Measurements from ENCODE around the gene MICAL2.
A peak's percentile ranks its signal among the peaks of the same experiment; 100 is the strongest.

The MICAL2 gene

DNA sequence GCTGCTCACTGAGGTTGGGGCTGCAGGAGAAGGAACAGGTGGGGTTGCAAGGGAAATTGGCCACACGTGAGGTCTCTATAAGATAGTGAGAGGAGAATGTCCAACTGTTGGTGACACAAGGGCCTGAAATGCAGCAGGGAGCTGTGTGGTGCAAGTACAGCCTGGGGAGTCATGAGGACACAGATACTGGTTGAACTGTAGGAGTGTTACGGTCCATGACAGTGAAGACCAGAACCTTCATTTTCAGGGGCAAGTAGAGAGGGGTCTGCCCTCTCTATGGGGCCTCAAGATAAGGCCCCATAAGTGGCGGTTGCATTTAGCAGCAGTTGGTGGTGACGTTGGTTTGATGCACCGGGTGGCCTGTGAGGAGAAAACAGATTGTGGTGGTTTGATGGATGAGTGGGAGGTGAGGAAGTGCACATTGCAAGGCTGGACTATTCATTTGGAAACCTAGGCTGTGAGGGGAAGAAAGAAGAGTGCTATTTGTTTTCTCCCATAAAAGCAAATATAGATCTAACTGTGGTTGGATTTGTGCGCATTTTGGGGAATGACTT, 39.4 kb downstream of the MICAL2 start:
- intact Hi-C loops (cut with micrococcal nuclease): no loop called here
- peak overlapping the region; percentile 73 for H3K27ac Mint-ChIP-seq
- H3K4me1 Mint-ChIP-seq (ENCODE audit: low read depth): peaks cover 63% of the 10 kb centered on the region
- H3K27me3 Mint-ChIP-seq: no peaks in the 10 kb centered on the region
- H3K9me3 Mint-ChIP-seq: no peaks in the 10 kb centered on the region
- peaks cover 20% of the 10 kb centered on the region for H3K36me3 Mint-ChIP-seq (ENCODE audit: low read depth)
- no peak overlapping the region for H3K4me3 Mint-ChIP-seq

GRCh38 chr11:12150831-12151382, 40.5 kb downstream of the MICAL2 start:
- Mint-ChIP-seq H3K27ac (peak overlapping the region; percentile 73), H3K4me1 (ENCODE audit: low read depth) (peaks cover 69% of the 10 kb centered on the region), H3K4me3 (no peak overlapping the region)

GRCh38 chr11:12152321-12152720, 41.9 kb downstream of the MICAL2 start:
- H3K9me3 Mint-ChIP-seq: no peaks in the 10 kb centered on the region
- no peak overlapping the region for H3K4me3 Mint-ChIP-seq
- intact Hi-C loops (cut with micrococcal nuclease): no loop called here
- no peaks in the 10 kb centered on the region for H3K27me3 Mint-ChIP-seq
- H3K27ac Mint-ChIP-seq: no peak overlapping the region
- peaks cover 14% of the 10 kb centered on the region for H3K36me3 Mint-ChIP-seq (ENCODE audit: low read depth)
- peaks cover 83% of the 10 kb centered on the region for H3K4me1 Mint-ChIP-seq (ENCODE audit: low read depth)

More at GRCh38 chr11:12150831-12151382, 40.5 kb downstream of the MICAL2 start:
- no peaks in the 10 kb centered on the region for H3K27me3 Mint-ChIP-seq
- peaks cover 20% of the 10 kb centered on the region for H3K36me3 Mint-ChIP-seq (ENCODE audit: low read depth)
- intact Hi-C loops (cut with micrococcal nuclease): no loop called here
- H3K9me3 Mint-ChIP-seq: no peaks in the 10 kb centered on the region

DNA sequence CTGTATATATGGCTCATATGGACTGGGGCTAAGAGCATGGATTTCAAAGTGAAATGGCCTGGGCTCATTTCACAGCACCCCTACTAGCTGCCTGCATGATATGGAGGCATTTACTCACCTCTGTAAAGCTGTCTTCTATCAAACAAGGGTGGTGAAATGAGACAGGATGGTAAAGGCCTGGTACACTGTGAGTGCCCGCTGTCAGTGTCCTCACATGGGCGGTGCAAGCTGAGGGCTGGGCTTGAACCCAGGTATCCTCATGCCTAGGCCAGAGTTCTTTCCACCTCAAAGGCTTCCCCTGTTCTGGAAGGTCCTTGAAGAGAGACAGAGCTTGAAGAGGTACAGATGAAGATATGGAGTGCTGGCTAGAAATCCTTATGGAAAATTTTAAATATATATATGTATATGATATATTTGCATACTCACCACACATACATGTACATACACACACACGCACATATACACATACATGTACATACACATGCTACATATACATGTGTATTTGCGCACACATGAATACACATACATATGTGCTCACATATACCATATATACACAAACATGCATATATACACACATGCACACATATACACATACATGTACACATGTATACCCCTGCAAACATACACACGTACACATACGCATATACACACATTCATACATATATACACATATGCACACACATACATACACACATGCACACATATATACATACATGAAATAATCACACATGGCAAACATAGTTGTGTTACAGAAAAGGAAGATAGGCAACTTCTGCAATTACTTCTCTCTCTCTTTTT, 44.7 kb downstream of the MICAL2 start:
- Mint-ChIP-seq H3K4me1 (ENCODE audit: low read depth) (peaks cover 76% of the 10 kb centered on the region), H3K4me3 (no peak overlapping the region)
- intact Hi-C loops (cut with micrococcal nuclease): loop anchor here (5.0 kb wide), 1 partner anchor 33 kb away; no protein-coding TSS in a partner anchor

DNA sequence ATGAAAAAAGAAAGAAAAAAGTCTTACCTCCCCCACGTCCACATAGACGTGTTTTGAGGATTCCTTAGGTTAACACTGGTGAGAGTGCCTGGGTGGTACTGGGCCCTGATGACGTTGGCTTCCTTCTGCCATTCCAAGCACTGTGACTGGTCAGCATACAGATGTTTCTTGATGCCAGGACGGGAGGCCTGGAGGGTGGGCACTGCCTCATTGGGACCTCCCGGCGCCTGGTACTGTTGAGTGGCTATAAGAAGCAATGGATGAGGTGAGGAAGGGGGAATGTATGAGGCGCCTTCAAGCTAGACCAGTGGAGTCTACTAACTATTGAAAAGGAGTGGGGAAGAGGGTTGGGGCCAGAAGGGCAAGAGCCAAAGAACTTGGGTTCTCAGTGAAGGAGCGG, 45.3 kb downstream of the MICAL2 start:
- H3K9me3 Mint-ChIP-seq: no peaks in the 10 kb centered on the region
- no peaks in the 10 kb centered on the region for H3K27me3 Mint-ChIP-seq
- intact Hi-C loops (cut with micrococcal nuclease): loop anchor here (5.0 kb wide), 1 partner anchor 33 kb away; no protein-coding TSS in a partner anchor
- H3K27ac Mint-ChIP-seq: peak overlapping the region; percentile 90
- H3K4me1 Mint-ChIP-seq (ENCODE audit: low read depth): peaks cover 76% of the 10 kb centered on the region
- H3K4me3 Mint-ChIP-seq: no peak overlapping the region
- peaks cover 14% of the 10 kb centered on the region for H3K36me3 Mint-ChIP-seq (ENCODE audit: low read depth)

More for the DNA sequence above, 44.7 kb downstream of the MICAL2 start:
- Mint-ChIP-seq H3K36me3 (ENCODE audit: low read depth) (peaks cover 14% of the 10 kb centered on the region), H3K27ac (peak overlapping the region; percentile 90), H3K27me3 (no peaks in the 10 kb centered on the region), H3K9me3 (no peaks in the 10 kb centered on the region)

DNA sequence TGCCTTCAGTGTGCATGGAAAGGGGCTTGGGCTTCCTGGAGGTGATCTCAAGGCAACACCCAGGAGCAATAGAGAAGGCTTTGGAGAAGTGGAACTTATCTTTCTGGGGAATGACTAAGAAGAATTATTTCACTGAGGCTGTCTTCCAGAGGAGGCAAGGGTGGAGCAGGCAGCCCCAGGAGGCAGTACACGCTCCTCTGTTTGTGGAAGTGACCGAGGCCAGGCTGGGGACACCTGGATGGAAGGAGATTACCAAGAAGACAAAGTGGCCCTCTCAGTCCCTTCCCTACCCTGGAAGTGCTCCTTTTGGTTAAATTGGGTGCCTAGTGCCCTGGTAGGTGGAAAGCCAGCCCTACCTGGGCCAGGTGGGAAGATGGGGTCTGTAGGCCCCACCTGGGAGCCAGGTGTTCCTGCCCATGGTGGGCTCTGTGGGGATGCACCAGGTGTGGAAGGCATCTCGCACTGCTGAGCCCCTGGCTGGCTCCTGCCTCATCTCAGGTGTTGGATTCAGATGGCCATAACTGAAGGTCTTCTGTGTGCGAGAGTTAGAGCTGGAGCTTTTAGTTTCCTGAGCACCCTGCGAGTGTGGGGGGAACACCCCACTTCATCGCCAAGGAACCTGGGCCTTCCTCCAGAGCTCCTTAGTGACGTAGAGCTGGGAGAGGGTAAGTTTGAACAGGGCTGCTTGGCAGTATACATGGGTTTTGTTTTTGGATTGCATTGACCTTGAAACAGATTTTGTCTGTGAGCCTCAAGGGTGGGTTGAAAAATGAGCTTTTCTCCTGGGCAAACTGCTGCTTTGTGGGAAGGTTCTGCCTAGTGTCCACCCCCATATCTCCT, 46.1 kb downstream of the MICAL2 start:
- Mint-ChIP-seq H3K36me3 (ENCODE audit: low read depth) (peaks cover 14% of the 10 kb centered on the region), H3K4me1 (ENCODE audit: low read depth) (peaks cover 75% of the 10 kb centered on the region), H3K9me3 (no peaks in the 10 kb centered on the region), H3K27ac (peak overlapping the region; percentile 90), H3K4me3 (peak overlapping the region; percentile 17), H3K27me3 (no peaks in the 10 kb centered on the region)
- intact Hi-C loops (cut with micrococcal nuclease): loop anchor here (5.0 kb wide), 1 partner anchor 34 kb away; no protein-coding TSS in a partner anchor

GRCh38 chr11:12157241-12157661, 46.9 kb downstream of the MICAL2 start:
- H3K4me1 Mint-ChIP-seq (ENCODE audit: low read depth): peaks cover 70% of the 10 kb centered on the region
- H3K4me3 Mint-ChIP-seq: no peak overlapping the region
- H3K9me3 Mint-ChIP-seq: no peaks in the 10 kb centered on the region
- intact Hi-C loops (cut with micrococcal nuclease): loop anchor here (5.0 kb wide), 1 partner anchor 35 kb away; no protein-coding TSS in a partner anchor
- peaks cover 18% of the 10 kb centered on the region for H3K36me3 Mint-ChIP-seq (ENCODE audit: low read depth)
- peak overlapping the region; percentile 90 for H3K27ac Mint-ChIP-seq
- no peaks in the 10 kb centered on the region for H3K27me3 Mint-ChIP-seq

- intact Hi-C loops (cut with micrococcal nuclease): loop anchor here (1.0 to 5.0 kb wide), 2 partner anchors 15 to 37 kb away; no protein-coding TSS in a partner anchor
- no peak overlapping the region for H3K4me3 Mint-ChIP-seq
- peaks cover 72% of the 10 kb centered on the region for H3K4me1 Mint-ChIP-seq (ENCODE audit: low read depth)
- H3K27ac Mint-ChIP-seq: peak overlapping the region; percentile 90
- no peaks in the 10 kb centered on the region for H3K9me3 Mint-ChIP-seq
- no peaks in the 10 kb centered on the region for H3K27me3 Mint-ChIP-seq
- peaks cover 26% of the 10 kb centered on the region for H3K36me3 Mint-ChIP-seq (ENCODE audit: low read depth)
Measured at GRCh38 chr11:12158909-12159308, 48.5 kb downstream of the MICAL2 start.

- intact Hi-C loops (cut with micrococcal nuclease): loop anchor here (1.0 to 5.0 kb wide), 2 partner anchors 15 to 37 kb away; no protein-coding TSS in a partner anchor
- Mint-ChIP-seq H3K27ac (peak overlapping the region; percentile 90), H3K27me3 (no peaks in the 10 kb centered on the region), H3K4me3 (peak overlapping the region; percentile 4), H3K9me3 (no peaks in the 10 kb centered on the region), H3K4me1 (ENCODE audit: low read depth) (peaks cover 73% of the 10 kb centered on the region), H3K36me3 (ENCODE audit: low read depth) (peaks cover 28% of the 10 kb centered on the region)
Measured at GRCh38 chr11:12159351-12160099, 49.1 kb downstream of the MICAL2 start.

DNA sequence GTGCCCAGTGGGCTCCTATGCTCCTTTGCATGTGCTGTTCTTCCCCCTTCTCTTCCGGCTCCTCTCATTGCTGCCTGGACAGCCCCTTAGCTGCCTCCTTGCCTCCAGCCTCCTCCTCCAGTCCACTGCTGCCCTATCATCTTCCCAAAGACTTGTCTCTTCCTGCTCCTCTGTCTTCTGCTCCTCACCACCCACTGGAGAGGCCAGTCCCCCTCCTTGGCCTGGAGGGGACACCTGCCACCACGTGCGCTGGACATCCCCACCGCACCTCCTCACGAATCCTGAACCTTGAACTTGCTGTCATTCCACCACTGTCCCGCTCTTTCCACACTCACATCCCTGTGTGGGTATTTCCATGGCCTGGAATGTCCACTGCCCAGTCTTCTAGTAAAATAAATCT, 49.8 kb downstream of the MICAL2 start:
- Mint-ChIP-seq H3K27me3 (no peaks in the 10 kb centered on the region), H3K4me3 (peak overlapping the region; percentile 37), H3K27ac (peak overlapping the region; percentile 90)

DNA sequence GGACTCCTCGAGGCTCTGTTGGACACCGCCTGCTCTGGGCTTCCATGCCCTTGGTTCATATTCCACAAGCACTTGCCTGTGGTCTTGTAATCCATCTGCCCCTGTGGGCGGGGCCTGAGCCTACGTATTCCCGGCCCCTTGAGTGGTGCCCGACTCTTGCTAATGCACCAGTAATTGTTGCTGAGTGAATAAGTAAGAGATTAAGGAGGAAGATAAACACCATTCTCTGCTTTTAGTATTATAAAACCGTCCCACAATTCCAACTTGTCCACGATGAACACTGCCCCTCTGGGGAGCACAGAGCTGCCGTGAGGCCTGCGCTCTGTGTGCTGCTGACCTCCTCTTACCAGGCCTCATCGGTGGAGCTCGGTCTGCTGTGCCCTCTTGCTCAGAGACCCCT, 50.3 kb downstream of the MICAL2 start:
- no peaks in the 10 kb centered on the region for H3K27me3 Mint-ChIP-seq
- H3K9me3 Mint-ChIP-seq: no peaks in the 10 kb centered on the region
- H3K27ac Mint-ChIP-seq: peak overlapping the region; percentile 90
- peaks cover 67% of the 10 kb centered on the region for H3K4me1 Mint-ChIP-seq (ENCODE audit: low read depth)
- H3K4me3 Mint-ChIP-seq: peak overlapping the region; percentile 37
- intact Hi-C loops (cut with micrococcal nuclease): no loop called here
- peaks cover 39% of the 10 kb centered on the region for H3K36me3 Mint-ChIP-seq (ENCODE audit: low read depth)

More for the DNA sequence above, 49.8 kb downstream of the MICAL2 start:
- intact Hi-C loops (cut with micrococcal nuclease): no loop called here
- Mint-ChIP-seq H3K4me1 (ENCODE audit: low read depth) (peaks cover 71% of the 10 kb centered on the region), H3K36me3 (ENCODE audit: low read depth) (peaks cover 35% of the 10 kb centered on the region), H3K9me3 (no peaks in the 10 kb centered on the region)

- Mint-ChIP-seq H3K4me3 (no peak overlapping the region), H3K4me1 (ENCODE audit: low read depth) (peaks cover 62% of the 10 kb centered on the region), H3K27me3 (no peaks in the 10 kb centered on the region), H3K27ac (peak overlapping the region; percentile 90), H3K9me3 (no peaks in the 10 kb centered on the region), H3K36me3 (ENCODE audit: low read depth) (peaks cover 44% of the 10 kb centered on the region)
- intact Hi-C loops (cut with micrococcal nuclease): no loop called here
Measured at GRCh38 chr11:12161137-12161536, 50.7 kb downstream of the MICAL2 start.
